GM21576 (cell line): ENCODE data around the gene CCM2.

Experiments
- ATAC-seq: cut with Tn5 transposase; IDR thresholded peaks from one replicate; pipeline ENCODE4 v1.9.1; 2021; ENCODE audit warnings: mild to moderate bottlenecking, moderate library complexity; ENCODE audit not compliant: unreplicated experiment

CCM2 gene

GRCh38 chr7:45061806-45062425, 61.9 kb downstream of the CCM2 start:
- no peak for ATAC-seq

- no peak for ATAC-seq
Measured at GRCh38 chr7:45064047-45064725, 64.2 kb downstream of the CCM2 start.

GRCh38 chr7:45065031-45065995, 65.3 kb downstream of the CCM2 start:
- ATAC-seq = no peak

GRCh38 chr7:45066409-45066808, 66.4 kb downstream of the CCM2 start:
- ATAC-seq = no peak

GRCh38 chr7:45067582-45067981, 67.6 kb downstream of the CCM2 start:
- ATAC-seq = no peak

- ATAC-seq = no peak
Measured at GRCh38 chr7:45068236-45069023, 68.4 kb downstream of the CCM2 start.

- ATAC-seq = no peak
Measured at GRCh38 chr7:45069444-45070253, 69.6 kb downstream of the CCM2 start.

GRCh38 chr7:45070254-45070642, 70.2 kb downstream of the CCM2 start:
- no peak for ATAC-seq

- no peak for ATAC-seq
Measured at GRCh38 chr7:45071528-45071927, 71.5 kb downstream of the CCM2 start.

GRCh38 chr7:45072131-45073030, 72.4 kb downstream of the CCM2 start:
- no peak for ATAC-seq

- ATAC-seq = no peak
Measured at GRCh38 chr7:45073031-45073785, 73.2 kb downstream of the CCM2 start.

GRCh38 chr7:45073786-45074527, 74.0 kb downstream of the CCM2 start:
- ATAC-seq = no peak

GRCh38 chr7:45074528-45075354, 74.7 kb downstream of the CCM2 start:
- ATAC-seq = no peak

GRCh38 chr7:45075355-45075644, 75.3 kb downstream of the CCM2 start:
- no peak for ATAC-seq

GRCh38 chr7:45075871-45076796, 76.1 kb downstream of the CCM2 start:
- ATAC-seq = no peak

- no peak for ATAC-seq
Measured at GRCh38 chr7:45076946-45077345, 76.9 kb downstream of the CCM2 start.
